ENCODE measurements around the gene CDK5RAP3.

DNA sequence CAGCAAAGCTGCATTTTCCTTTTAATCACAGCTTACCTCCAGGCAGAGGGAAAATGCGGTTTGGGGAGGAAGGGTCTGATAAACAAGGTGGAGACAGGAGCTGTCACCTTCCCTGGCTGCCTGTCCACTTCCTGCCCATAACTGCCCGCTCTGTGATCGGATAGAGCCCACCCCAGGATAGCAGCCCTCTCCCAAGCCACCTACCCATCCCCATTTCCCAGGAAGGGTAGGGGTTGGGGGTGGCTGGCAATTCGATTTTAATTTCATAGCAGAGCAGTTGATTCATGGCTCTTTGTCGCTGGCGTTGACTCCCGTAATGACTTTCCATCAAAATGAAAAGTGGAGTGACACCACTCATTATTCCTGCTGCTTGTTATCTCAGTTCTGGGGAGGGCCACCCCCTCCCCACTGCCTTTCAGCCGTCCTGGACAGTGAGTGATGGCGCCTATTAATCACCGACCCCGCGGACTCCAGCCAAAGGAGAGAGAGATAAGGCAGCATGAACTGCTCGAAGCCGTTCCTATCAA is 11.2 kb downstream of the CDK5RAP3 start:
- TF ChIP-seq POLR2A (IDR thresholded peaks at IDR 0.05; ENCODE audit: low read depth) (no peak), EP300 (IDR thresholded peaks at IDR 0.05) (no peak)
